Stimulated activated CD4-positive, alpha-beta T cell treated with anti-CD3 and anti-CD28 coated beads, TNF-alpha, amount 100 ng/mL, for 48 hours (primary cell): Measurements from ENCODE around the gene HSDL2.
A peak's percentile ranks its signal among the peaks of the same experiment; 100 is the strongest.
"Not testable (repeated sequence)": the region's sequence is repeated elsewhere in the genome, so short reads cannot be mapped to it uniquely, and the experiment has no call there.

ENCODE experiments used
- DNase-seq, 3 donors: peaks; one replicate each; pipeline ENCODE4 v3.0.0-alpha.2; 2020; ENCODE audit warnings: low read depth in 3 of 3

Gene HSDL2

DNA sequence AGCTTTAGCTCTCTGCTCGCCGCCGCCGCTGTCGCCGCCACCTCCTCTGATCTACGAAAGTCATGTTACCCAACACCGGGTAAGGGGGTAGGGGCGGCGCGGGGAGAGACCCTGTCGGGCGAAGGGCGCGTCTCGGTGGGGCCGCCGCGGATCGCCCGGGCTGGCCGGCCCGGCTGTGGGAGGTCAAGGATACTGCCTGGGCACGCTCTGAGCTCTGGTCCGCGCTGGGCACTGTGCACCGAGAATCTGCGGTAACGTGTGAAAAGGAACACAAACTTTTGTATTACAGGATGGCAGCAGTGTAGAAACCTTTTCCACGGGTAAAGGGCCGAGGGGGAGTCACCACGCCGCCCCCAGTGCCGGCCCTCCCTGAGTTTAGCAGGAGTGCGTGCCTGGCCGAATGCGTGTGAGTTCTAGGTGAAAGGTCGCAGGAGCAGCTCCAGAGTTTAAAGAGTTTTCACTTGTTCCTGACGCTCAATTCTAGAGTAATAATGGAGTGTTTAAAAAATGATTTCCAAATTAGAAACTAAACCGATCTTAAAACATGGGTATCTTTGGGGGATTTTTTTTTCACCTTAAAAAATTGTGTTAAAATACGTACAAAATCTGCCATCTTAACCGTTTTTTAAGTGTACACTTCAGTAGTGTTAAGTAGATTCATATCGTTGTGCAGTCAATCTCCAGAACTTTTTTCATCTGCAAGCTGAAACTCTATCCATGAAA is at the start of gene HSDL2:
HSDL2 (plus strand) TSS at position 7 of the 723 bp plus-strand sequence; CDS start at position 63, 56 bp downstream.
- peak in 1 of 3 donors; percentile 17 for DNase-seq

DNA sequence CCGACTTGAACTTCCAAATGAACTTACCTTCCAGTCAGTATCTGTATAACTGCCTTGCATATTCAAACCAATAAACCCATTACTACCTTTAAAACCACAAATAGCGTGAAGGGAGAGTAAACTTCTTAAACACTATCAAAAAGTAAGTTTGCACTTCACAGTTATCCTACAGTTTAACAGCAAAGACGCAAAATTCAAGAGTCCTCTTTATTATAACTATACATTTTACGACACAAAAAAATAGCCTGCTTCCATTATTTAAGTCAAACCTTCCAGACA is 48.3 kb upstream of the HSDL2 start:
- no peak for DNase-seq

- DNase-seq: no peak
Observed at GRCh38 chr9:112332214-112332613, 47.7 kb upstream of the HSDL2 start.

DNA sequence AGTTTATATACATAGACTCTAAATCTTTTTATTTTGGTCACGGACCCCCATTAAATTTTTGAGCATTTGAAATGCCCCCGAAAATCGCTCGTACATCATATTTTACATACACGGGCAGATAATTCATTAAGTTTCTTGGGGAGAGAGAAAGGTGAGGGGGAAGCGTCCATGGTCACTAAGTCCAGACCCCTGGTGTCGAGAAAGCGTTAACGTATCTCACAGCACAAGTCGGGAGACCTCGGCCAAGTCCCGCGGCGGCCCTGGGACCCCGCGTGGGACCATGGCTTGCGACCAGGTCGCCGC is 47.3 kb upstream of the HSDL2 start:
- DNase-seq: no peak

GRCh38 chr9:112332977-112333638 is 46.8 kb upstream of the HSDL2 start, which contains the start of gene PTBP3:
Gene PTBP3 (minus strand): TSS chr9:112333619. CDS start chr9:112297865, 35,754 bp downstream.
- peak; percentile 52 to 66 (median 52) for DNase-seq

- DNase-seq: peak; percentile 85 to 91 (median 89)
Observed at GRCh38 chr9:112333639-112334431, 46.1 kb upstream of the HSDL2 start.

DNA sequence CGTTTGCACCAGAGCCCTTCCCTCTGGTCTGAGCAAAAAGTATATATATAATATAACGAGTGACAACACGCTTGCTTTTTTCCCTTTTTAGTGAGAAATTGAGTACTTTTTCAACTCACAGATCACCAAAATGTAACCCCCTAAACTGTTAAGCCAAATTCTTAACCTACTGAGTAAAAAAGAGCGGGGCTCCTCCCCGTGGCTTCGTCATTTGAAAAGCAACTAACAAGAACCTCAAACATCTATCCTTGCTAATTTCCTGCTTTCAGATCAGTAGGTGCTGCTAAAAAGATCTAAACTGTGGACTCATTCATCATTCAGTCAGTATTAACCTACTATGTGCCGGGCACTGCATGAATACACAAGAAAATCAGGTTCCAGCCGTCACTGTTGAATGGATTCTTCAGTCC is 45.5 kb upstream of the HSDL2 start:
- peak in 2 of 3 donors; percentile 29 to 31 for DNase-seq

DNA sequence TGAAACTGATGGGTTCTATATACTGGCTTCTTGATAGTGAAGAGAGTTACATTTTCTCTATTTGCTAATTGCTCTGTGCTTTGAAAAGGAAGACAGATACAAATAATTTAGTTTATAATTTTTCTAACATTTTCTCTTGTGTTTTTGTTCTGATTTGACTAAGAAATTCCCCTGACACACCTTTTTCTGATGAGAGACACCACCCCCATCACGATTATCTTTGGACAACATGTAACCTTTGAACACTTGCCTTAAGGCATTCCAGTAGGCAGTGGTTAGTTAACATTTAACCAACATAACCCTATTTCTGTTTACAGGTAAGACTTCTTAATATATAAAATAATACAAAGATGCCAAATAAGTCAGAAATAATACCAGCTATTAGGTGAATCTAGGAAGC is 42.4 kb upstream of the HSDL2 start:
- no peak for DNase-seq

GRCh38 chr9:112338561-112338960 is 41.3 kb upstream of the HSDL2 start:
- no peak for DNase-seq

GRCh38 chr9:112339886-112340285 is 40.0 kb upstream of the HSDL2 start:
- no peak for DNase-seq

GRCh38 chr9:112341730-112342129 is 38.2 kb upstream of the HSDL2 start:
- no peak for DNase-seq

- peak; percentile 64 to 71 (median 68) for DNase-seq
Observed at GRCh38 chr9:112348257-112349007, 31.5 kb upstream of the HSDL2 start.

- no peak for DNase-seq
Observed at GRCh38 chr9:112349008-112349333, 30.9 kb upstream of the HSDL2 start.

GRCh38 chr9:112351184-112351583 is 28.7 kb upstream of the HSDL2 start:
- DNase-seq: no peak

GRCh38 chr9:112352209-112352608 is 27.7 kb upstream of the HSDL2 start:
- no peak for DNase-seq

- DNase-seq: no peak
Observed at GRCh38 chr9:112354081-112354743, 25.7 kb upstream of the HSDL2 start.

GRCh38 chr9:112355427-112355897 is 24.4 kb upstream of the HSDL2 start:
- DNase-seq: no peak

DNA sequence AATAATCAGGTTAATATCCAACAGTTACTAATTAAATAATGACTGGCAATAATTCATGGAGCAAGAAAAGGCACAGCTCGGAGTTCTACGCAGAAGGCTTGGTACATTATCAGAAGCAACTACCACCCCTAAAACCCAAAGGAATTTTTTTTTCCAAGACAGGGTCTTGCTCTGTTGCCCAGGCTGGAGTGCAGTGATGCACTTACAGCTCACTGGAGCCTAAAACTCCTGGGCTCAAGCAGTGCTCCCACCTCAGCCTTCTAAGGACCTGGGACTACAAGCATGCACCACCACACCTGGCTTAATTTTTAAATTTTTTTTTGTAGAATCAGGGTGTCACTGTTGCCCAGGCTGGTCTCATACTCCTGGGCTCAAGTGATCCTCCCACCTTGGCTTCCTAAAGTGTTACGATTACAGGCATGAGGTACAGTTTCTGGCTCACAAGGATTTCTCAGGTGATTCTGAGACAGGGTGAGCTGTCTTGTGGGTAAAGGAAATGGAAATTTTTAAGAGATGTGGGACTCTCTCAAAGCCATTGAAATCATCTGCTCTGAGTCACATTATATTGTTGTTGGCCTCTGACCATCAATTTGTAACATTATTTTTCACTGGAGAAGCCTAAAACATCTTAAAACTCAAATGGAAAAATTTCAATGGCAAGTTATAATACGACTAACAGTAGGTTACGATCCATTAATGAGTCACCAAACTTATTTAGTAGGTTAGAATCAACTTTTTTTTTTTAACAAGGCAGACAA is 19.7 kb upstream of the HSDL2 start:
- DNase-seq: no peak

GRCh38 chr9:112361601-112362000 is 18.3 kb upstream of the HSDL2 start:
- DNase-seq: no peak

DNA sequence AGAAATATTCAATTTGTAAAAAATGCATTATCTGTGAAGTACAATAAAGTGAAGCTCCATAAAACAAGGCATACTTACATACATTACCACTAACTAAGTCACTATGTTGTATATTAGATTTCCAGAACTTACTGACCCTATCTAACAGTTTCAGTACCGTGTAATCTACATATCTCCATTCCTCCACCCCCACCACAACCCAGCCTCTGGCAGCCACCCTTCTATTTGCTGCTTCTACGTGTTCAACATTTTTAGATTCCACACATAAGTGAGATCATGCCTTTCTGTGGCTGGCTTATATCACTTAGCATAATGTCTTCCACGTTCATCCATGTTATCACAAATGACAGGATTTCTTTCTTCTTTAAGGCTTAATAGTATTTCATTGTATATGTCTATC is 15.1 kb upstream of the HSDL2 start:
- no peak for DNase-seq

DNA sequence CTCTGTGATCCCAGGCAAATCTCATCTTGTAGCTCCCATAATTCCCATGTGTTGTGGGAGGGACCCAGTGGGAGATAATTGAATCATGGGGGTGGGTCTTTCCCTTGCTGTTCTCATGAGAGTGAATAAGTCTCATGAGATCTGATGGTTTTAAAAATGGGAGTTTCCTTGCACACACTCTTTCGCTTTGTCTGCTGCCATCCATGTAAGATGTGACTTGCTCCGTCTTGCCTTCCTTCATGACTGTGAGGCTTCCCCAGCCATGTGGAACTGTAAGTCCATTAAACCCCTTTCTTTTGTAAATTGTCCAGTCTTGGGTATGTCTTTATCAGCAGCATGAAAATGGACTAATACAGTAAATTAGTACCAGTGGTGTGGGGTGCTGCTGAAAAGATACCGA is 14.7 kb upstream of the HSDL2 start:
- DNase-seq: not testable (repeated sequence)
